ENCODE data around the gene MLKL.

DNA sequence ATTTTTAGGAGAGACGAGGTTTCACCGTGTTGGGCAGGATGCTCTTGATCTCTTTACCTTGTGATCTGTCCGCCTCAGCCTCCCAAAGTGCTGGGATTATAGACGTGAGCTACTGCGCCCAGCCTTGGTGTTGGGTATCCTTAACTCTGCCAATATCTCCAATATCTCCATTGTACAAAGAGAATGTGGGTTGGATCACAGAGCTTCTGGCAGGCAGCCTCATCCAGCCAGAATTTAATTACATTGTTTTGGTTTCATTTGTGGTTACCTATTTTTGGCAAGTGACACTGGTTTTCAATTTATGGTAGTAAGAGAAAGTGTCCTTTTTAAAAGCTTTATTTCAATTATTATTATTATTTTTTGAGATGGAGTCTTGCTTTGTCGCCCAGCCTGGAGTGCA, 20.0 kb downstream of the MLKL start:
- TF ChIP-seq YY1 (IDR thresholded peaks at IDR 0.05; ENCODE audit: insufficient read depth, insufficient read length) (no peak), SUZ12 (IDR thresholded peaks at IDR 0.05; ENCODE audit: extremely low read depth, insufficient read depth, insufficient read length) (no peak)
